Nephron progenitor cell (in vitro differentiated cells): Measurements from ENCODE around the gene ZFAND6.

Experiments
- DNase-seq: peaks from one replicate; pipeline ENCODE4 v3.0.0; 2021
- H3K27ac Mint-ChIP-seq: 2 replicates; pipeline ENCODE4 v1.8.0; 2021; ENCODE audit warnings: mild to moderate bottlenecking, moderate library complexity, mixed read lengths
- H3K27me3 Mint-ChIP-seq: 2 replicates; pipeline ENCODE4 v1.8.0; 2021; ENCODE audit warnings: mild to moderate bottlenecking, low read depth, mixed read lengths; ENCODE audit not compliant: poor library complexity
- H3K36me3 Mint-ChIP-seq: 2 replicates; pipeline ENCODE4 v1.8.0; 2021; ENCODE audit warnings: low read depth, mixed read lengths
- H3K4me1 Mint-ChIP-seq: 2 replicates; pipeline ENCODE4 v1.8.0; 2021; ENCODE audit warnings: mixed read lengths
- H3K4me3 Mint-ChIP-seq: 2 replicates; pipeline ENCODE4 v1.8.0; 2021; ENCODE audit warnings: mild to moderate bottlenecking, moderate library complexity, mixed read lengths
- H3K9me3 Mint-ChIP-seq: 2 replicates; pipeline ENCODE4 v1.8.0; 2021; ENCODE audit warnings: mild to moderate bottlenecking, moderate library complexity, mixed read lengths
- CTCF ChIP-seq: fragments of 200-600 bp; sonication (generic); IDR thresholded peaks from 2 replicates; pipeline ENCODE4 v1.5.0; 2021; ENCODE audit warnings: antibody characterized with exemption

The ZFAND6 gene

GRCh38 chr15:80106051-80106450, 46.6 kb downstream of the ZFAND6 start:
- Mint-ChIP-seq H3K27ac (no peak overlapping the region), H3K4me1 (peaks cover 27% of the 10 kb centered on the region), H3K9me3 (no peaks in the 10 kb centered on the region), H3K36me3 (peaks cover 9% of the 10 kb centered on the region), H3K4me3 (no peak overlapping the region), H3K27me3 (no peaks in the 10 kb centered on the region)
- no peak for DNase-seq
- TF ChIP-seq CTCF = no peak

GRCh38 chr15:80107204-80107603, 47.7 kb downstream of the ZFAND6 start:
- Mint-ChIP-seq H3K4me1 (peaks cover 25% of the 10 kb centered on the region), H3K27ac (no peak overlapping the region), H3K9me3 (no peaks in the 10 kb centered on the region), H3K4me3 (no peak overlapping the region), H3K36me3 (peaks cover 4% of the 10 kb centered on the region), H3K27me3 (no peaks in the 10 kb centered on the region)
- no peak for TF ChIP-seq CTCF
- DNase-seq = no peak

- Mint-ChIP-seq H3K27me3 (no peaks in the 10 kb centered on the region), H3K36me3 (peaks cover 4% of the 10 kb centered on the region), H3K27ac (no peak overlapping the region), H3K9me3 (no peaks in the 10 kb centered on the region), H3K4me3 (no peak overlapping the region), H3K4me1 (peaks cover 24% of the 10 kb centered on the region)
- TF ChIP-seq CTCF = no peak
- DNase-seq = no peak
Observed at GRCh38 chr15:80107774-80108173, 48.3 kb downstream of the ZFAND6 start.

- no peak for TF ChIP-seq CTCF
- no peaks in the 10 kb centered on the region for H3K9me3 Mint-ChIP-seq
- no peak overlapping the region for H3K4me3 Mint-ChIP-seq
- H3K27me3 Mint-ChIP-seq = no peaks in the 10 kb centered on the region
- peaks cover 4% of the 10 kb centered on the region for H3K36me3 Mint-ChIP-seq
- peaks cover 28% of the 10 kb centered on the region for H3K4me1 Mint-ChIP-seq
- H3K27ac Mint-ChIP-seq = peak overlapping the region; percentile 12
- DNase-seq = no peak
Observed at GRCh38 chr15:80109388-80109787, 49.9 kb downstream of the ZFAND6 start.

- no peak for TF ChIP-seq CTCF
- Mint-ChIP-seq H3K9me3 (no peaks in the 10 kb centered on the region), H3K4me3 (no peak overlapping the region), H3K27ac (no peak overlapping the region), H3K27me3 (peaks cover 3% of the 10 kb centered on the region), H3K36me3 (peaks cover 4% of the 10 kb centered on the region), H3K4me1 (peaks cover 29% of the 10 kb centered on the region)
- DNase-seq = no peak
Observed at GRCh38 chr15:80110920-80111319, 51.4 kb downstream of the ZFAND6 start.

- Mint-ChIP-seq H3K36me3 (no peaks in the 10 kb centered on the region), H3K4me1 (peaks cover 22% of the 10 kb centered on the region)
Observed at GRCh38 chr15:80114114-80114513, 54.6 kb downstream of the ZFAND6 start.

More at GRCh38 chr15:80114114-80114513, 54.6 kb downstream of the ZFAND6 start:
- no peak for DNase-seq
- no peak for TF ChIP-seq CTCF
- H3K27ac Mint-ChIP-seq = peak overlapping the region; percentile 60
- H3K27me3 Mint-ChIP-seq = peaks cover 3% of the 10 kb centered on the region
- H3K4me3 Mint-ChIP-seq = no peak overlapping the region
- no peaks in the 10 kb centered on the region for H3K9me3 Mint-ChIP-seq
